Measurements from ENCODE around the gene MCC.

DNA sequence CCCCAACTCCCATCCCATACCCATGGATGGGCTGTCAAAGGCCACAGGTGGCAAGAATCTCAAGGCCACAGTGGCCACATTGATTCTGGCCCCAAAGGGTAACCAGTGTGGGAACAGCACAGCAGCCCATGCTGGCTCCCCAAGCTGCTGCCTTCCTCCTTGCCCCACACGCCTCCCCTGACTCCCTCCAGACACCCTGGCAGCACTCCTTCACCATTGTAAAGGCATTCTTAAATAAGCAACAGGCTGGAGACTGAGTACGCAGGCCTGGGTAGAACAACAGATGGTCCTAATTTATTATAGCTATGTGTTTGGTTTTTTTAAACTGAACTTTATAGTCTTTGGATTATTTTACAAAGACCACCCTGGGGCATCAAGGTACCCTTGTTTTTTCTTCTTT is 212.3 kb downstream of the MCC start:
- TF ChIP-seq, protein P1, sequence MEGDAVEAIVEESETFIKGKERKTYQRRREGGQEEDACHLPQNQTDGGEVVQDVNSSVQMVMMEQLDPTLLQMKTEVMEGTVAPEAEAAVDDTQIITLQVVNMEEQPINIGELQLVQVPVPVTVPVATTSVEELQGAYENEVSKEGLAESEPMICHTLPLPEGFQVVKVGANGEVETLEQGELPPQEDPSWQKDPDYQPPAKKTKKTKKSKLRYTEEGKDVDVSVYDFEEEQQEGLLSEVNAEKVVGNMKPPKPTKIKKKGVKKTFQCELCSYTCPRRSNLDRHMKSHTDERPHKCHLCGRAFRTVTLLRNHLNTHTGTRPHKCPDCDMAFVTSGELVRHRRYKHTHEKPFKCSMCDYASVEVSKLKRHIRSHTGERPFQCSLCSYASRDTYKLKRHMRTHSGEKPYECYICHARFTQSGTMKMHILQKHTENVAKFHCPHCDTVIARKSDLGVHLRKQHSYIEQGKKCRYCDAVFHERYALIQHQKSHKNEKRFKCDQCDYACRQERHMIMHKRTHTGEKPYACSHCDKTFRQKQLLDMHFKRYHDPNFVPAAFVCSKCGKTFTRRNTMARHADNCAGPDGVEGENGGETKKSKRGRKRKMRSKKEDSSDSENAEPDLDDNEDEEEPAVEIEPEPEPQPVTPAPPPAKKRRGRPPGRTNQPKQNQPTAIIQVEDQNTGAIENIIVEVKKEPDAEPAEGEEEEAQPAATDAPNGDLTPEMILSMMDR (IDR thresholded peaks at IDR 0.05), result no peak
- TF ChIP-seq EZH2 (IDR thresholded peaks at IDR 0.05; ENCODE audit: borderline replicate concordance, insufficient read depth, low read depth, low read length, poor library complexity, severe bottlenecking), result no peak

Measured in B cell (primary cell).